HFFc6 (cell line): ENCODE measurements around the gene SLC26A6. TPM values are rescaled to one million over a fixed set of nuclear protein-coding genes. Genes with fewer than 3 reads are reported as not detected.

Experiments used
- DNase-seq: peaks from one replicate; pipeline ENCODE4 v3.0.0-alpha.2; 2018
- H3K27ac Mint-ChIP-seq: 2 replicates; pipeline ENCODE4 v1.8.0; 2020; ENCODE audit warnings: mild to moderate bottlenecking, mixed read lengths
- H3K27me3 Mint-ChIP-seq: 2 replicates; pipeline ENCODE4 v1.8.0; 2021; ENCODE audit warnings: mild to moderate bottlenecking, moderate library complexity, mixed read lengths; ENCODE audit not compliant: insufficient read depth
- H3K36me3 Mint-ChIP-seq: 2 replicates; pipeline ENCODE4 v1.8.0; 2021; ENCODE audit warnings: low read depth, mixed read lengths
- H3K4me1 Mint-ChIP-seq: 2 replicates; pipeline ENCODE4 v1.8.0; 2020; ENCODE audit warnings: low read depth, mixed read lengths
- H3K4me3 Mint-ChIP-seq: 2 replicates; pipeline ENCODE4 v1.8.0; 2020; ENCODE audit warnings: mild to moderate bottlenecking, moderate library complexity, mixed read lengths
- H3K9me3 Mint-ChIP-seq: 2 replicates; pipeline ENCODE4 v1.8.0; 2020; ENCODE audit warnings: mild to moderate bottlenecking, mixed read lengths
- CTCF ChIP-seq: fragments of 200-600 bp; sonication (generic); IDR thresholded peaks from 2 replicates; pipeline ENCODE4 v1.5.0; 2021; ENCODE audit warnings: antibody characterized with exemption, mild to moderate bottlenecking
- total RNA-seq, 6 experiments: library from RNA; stranded (reverse); fragmentation: NEBNext Ultra II Directional; extraction: Animal tissue kit (Norgen Biotek cat#: 25700); gene quantifications; 2 replicates in 1 of 6; 3 replicates in 5 of 6; pipeline ENCODE4 v1.2.3, GENCODE V29; 2021

SLC26A6 gene
- total RNA-seq, 6 experiments from 2014 or later: 15.1 to 19.6 (median 17.5) TPM

GRCh38 chr3:48633743-48634142 lies 1.5 kb downstream of the SLC26A6 start:
- H3K27me3 Mint-ChIP-seq: no peaks in the 10 kb centered on the region; the same call in 1 of the 2 replicates
- peak overlapping the region; percentile 90; the same call in 1 of the 2 replicates for H3K4me3 Mint-ChIP-seq
- H3K27ac Mint-ChIP-seq: no peak overlapping the region
- no peak for DNase-seq
- H3K4me1 Mint-ChIP-seq: peaks cover 27% of the 10 kb centered on the region
- H3K36me3 Mint-ChIP-seq: peaks cover 5% of the 10 kb centered on the region
- TF ChIP-seq CTCF: no peak
- H3K9me3 Mint-ChIP-seq: no peaks in the 10 kb centered on the region

- H3K27ac Mint-ChIP-seq: no peak overlapping the region
- 0 out of 2 replicates have a peak, but pooled peaks have one; percentile 8 for TF ChIP-seq CTCF
- DNase-seq: no peak
- no peaks in the 10 kb centered on the region; the same call in 1 of the 2 replicates for H3K27me3 Mint-ChIP-seq
- H3K4me1 Mint-ChIP-seq: peaks cover 27% of the 10 kb centered on the region
- no peak overlapping the region for H3K4me3 Mint-ChIP-seq
- H3K9me3 Mint-ChIP-seq: no peaks in the 10 kb centered on the region
- H3K36me3 Mint-ChIP-seq: peaks cover 5% of the 10 kb centered on the region
Observed at GRCh38 chr3:48633256-48633655, 2.0 kb downstream of the SLC26A6 start.

GRCh38 chr3:48631516-48632448 lies 3.5 kb downstream of the SLC26A6 start:
- no peak for TF ChIP-seq CTCF
- Mint-ChIP-seq H3K27ac (no peak overlapping the region), H3K36me3 (peaks cover 14% of the 10 kb centered on the region), H3K9me3 (no peaks in the 10 kb centered on the region), H3K4me3 (no peak overlapping the region), H3K27me3 (no peaks in the 10 kb centered on the region; the same call in 1 of the 2 replicates), H3K4me1 (peaks cover 20% of the 10 kb centered on the region)
- no peak for DNase-seq

- Mint-ChIP-seq H3K9me3 (no peaks in the 10 kb centered on the region), H3K4me1 (peaks cover 10% of the 10 kb centered on the region; the same call in 1 of the 2 replicates), H3K27me3 (no peaks in the 10 kb centered on the region; the same call in 1 of the 2 replicates), H3K36me3 (peaks cover 21% of the 10 kb centered on the region), H3K4me3 (no peak overlapping the region), H3K27ac (no peak overlapping the region)
- no peak for TF ChIP-seq CTCF
- DNase-seq: no peak
Observed at GRCh38 chr3:48630833-48631232, 4.4 kb downstream of the SLC26A6 start.

GRCh38 chr3:48630407-48630806 lies 4.9 kb downstream of the SLC26A6 start:
- no peak for DNase-seq
- H3K36me3 Mint-ChIP-seq: peaks cover 21% of the 10 kb centered on the region
- peaks cover 10% of the 10 kb centered on the region; the same call in 1 of the 2 replicates for H3K4me1 Mint-ChIP-seq
- no peaks in the 10 kb centered on the region for H3K9me3 Mint-ChIP-seq
- H3K27me3 Mint-ChIP-seq: no peaks in the 10 kb centered on the region; the same call in 1 of the 2 replicates
- H3K4me3 Mint-ChIP-seq: no peak overlapping the region
- H3K27ac Mint-ChIP-seq: no peak overlapping the region
- TF ChIP-seq CTCF: no peak
